Retinal pigment epithelial cell (primary cell): ENCODE results near the gene ADAMTS7.

Source experiments
- DNase-seq: peaks from one replicate; pipeline ENCODE4 v3.0.0-alpha.2; 2010; ENCODE audit warnings: low read depth
- H3K4me3 ChIP-seq: 2 replicates; pipeline ENCODE4 v1.5.1; 2011; ENCODE audit warnings: mild to moderate bottlenecking, low read length, control low read depth, moderate library complexity
- TF ChIP-seq, protein P1 (sequence below): conservative IDR thresholded peaks from 2 replicates; pipeline ENCODE4 v1.5.1; 2011; ENCODE audit warnings: low read depth, low read length, control low read depth, inconsistent platforms

Gene ADAMTS7

DNA sequence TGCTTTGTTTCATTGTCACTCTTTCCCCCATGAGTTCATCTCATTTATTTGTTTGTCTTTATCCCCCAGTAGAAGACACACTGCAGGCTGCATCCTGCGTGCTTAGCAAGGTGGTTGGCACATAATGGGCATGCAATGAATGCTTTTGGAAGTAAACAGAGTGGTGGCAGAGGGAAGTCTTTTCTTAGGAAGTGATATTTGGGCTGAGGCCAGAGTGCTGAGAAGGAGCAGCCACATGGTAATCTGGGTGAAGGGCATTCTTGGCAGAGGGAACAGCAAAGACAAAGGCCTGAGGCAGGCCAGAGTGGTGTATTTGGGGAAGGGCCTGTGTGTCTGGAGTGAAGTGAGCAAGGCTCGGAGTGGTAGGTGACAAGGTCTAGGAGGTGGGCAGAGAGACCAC, 17.7 kb upstream of the ADAMTS7 start:
- TF ChIP-seq, protein P1, sequence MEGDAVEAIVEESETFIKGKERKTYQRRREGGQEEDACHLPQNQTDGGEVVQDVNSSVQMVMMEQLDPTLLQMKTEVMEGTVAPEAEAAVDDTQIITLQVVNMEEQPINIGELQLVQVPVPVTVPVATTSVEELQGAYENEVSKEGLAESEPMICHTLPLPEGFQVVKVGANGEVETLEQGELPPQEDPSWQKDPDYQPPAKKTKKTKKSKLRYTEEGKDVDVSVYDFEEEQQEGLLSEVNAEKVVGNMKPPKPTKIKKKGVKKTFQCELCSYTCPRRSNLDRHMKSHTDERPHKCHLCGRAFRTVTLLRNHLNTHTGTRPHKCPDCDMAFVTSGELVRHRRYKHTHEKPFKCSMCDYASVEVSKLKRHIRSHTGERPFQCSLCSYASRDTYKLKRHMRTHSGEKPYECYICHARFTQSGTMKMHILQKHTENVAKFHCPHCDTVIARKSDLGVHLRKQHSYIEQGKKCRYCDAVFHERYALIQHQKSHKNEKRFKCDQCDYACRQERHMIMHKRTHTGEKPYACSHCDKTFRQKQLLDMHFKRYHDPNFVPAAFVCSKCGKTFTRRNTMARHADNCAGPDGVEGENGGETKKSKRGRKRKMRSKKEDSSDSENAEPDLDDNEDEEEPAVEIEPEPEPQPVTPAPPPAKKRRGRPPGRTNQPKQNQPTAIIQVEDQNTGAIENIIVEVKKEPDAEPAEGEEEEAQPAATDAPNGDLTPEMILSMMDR: no peak
- no peak overlapping the region for H3K4me3 ChIP-seq
- DNase-seq: no peak

DNA sequence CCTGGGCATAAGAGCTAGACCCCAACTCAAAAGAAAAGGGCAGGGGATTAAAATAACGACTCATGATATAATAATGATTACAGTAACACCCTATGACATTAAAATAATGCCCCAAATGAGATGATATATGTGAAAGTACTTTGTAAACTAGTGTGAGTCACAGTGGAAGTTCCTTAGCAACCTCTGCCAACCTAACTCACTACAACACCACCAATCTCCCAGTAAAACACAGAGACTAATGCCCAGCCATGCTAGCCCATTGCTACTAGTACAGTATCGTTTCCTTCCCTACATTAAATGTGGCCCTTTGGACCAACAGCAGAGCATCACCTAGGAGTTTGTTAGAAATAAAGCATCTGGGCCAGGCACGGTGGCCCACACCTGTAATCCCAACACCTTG, 11.2 kb upstream of the ADAMTS7 start:
- DNase-seq: no peak
- H3K4me3 ChIP-seq: no peak overlapping the region
- TF ChIP-seq, protein P1: no peak

DNA sequence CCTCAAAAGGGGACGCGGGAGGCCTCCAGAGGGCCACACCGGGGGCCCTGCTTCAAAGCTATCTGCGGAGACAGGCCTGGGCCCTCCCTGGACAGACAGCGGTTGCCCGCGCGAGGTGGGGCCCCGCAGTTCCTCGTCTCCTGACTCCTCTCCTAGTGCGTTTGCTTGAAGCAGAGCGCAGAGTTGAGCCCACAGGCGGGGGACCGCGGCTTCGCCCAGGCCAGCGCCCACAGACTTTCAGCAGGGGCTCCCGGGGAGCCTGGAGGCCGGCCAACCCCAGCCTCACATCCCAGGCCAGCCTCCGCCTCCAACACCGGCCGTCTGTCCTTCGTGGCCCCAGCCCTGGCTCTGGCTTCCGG, 540 bp upstream of the ADAMTS7 start:
- TF ChIP-seq, protein P1: no peak
- DNase-seq: no peak
- peak overlapping the region; percentile 48 for H3K4me3 ChIP-seq

DNA sequence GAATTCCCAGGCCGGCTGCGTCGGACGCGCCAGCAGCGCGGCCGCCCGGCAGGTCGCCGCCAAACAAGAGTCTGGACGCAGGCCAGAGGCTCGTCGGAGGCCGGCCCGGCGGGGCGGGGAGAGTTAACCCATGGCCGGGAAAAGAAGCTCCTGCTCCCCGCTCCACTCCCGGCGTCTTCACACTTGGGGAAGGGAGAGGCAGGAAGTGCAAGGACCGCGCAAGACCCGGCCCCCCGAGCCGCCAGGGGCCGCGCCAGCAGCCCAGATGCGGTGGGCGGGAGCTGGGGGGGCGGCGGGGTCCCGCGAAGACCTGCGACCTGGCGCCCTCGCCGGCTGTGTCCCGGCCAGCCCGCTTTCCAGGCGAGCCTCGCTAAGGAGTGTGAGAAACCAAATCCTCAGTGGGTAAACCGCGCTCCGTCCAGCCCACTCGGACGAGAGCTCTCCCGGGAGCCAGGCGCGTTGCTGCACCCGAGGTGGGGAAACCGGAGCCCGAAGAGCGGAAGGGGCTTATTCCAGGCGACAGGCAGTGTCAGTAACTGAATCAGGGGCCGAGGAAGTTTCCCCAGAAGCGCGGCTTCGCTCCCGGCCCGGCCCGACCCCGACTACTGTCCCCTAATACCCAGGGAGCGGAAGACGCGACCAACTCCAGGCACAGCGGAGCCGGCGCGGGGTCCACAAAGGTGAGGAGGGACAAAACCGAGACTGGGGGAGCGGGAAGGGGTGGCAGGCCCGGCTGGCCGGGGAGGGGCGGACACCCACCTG, 721 bp downstream of the ADAMTS7 start:
- TF ChIP-seq, protein P1: no peak
- H3K4me3 ChIP-seq: peak overlapping the region; percentile 75
- no peak for DNase-seq

DNA sequence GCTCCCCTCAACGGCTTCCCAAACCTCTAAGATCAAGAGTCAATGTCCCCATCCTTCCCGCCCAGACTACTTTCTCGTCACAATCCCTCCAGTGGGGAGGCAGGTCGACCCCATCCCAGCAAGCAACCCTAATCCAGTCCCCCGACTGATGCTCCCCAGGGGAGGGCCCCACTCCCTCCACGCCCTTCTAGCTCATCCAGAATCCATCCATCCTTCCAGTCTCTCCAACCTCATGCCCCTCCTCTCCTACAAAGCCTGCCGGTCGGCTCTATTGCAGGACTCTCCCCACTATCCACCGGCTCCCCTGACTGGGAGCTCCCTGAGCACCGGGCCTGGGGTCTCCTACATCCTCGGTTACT, 1.3 kb downstream of the ADAMTS7 start:
- peak overlapping the region; percentile 75 for H3K4me3 ChIP-seq
- no peak for DNase-seq
- TF ChIP-seq, protein P1: no peak

DNA sequence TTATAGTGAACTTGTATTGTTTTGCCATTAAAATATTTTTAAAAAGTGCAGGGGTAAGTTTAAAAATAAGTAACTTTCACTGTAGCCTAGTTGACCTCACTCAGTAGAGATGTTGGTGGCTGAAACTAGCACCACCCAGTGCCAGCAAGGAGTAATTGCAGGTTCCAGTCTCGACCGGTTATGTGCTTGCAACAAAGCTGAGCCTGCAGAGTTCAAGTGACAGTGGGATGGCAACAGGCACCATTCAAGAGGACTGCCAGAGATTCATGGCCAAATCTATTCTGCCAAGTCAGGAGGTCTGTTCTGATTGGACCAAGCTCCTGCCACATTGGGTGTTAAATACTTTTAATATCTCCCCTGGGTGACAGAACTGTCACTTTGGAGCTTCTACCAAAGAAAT, 2.7 kb downstream of the ADAMTS7 start:
- no peak for DNase-seq
- TF ChIP-seq, protein P1: peak; percentile 60
- H3K4me3 ChIP-seq: no peak overlapping the region

DNA sequence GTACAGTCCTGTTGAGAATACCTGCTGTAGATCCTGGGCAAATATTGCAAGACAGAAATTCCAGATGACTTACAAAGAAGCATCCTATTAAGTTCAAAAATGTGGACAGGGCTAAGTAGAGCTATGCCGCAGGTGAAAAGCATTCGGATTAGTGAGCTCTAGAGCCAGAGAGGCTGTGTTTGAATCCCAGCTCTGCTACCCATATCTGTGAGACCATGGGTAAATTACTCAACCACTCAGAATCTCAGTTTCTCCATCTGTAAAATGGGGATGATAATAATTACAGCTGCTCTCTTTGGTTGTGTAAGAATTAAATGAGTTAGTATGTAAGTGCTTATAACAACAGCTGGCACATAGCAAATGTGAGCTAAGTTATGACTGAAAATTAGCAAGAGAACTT, 3.9 kb downstream of the ADAMTS7 start:
- no peak for DNase-seq
- no peak overlapping the region for H3K4me3 ChIP-seq
- TF ChIP-seq, protein P1: no peak
